HG03108 (cell line): ENCODE results near the gene UBE2D1.
"Not testable (repeated sequence)": the region's sequence is repeated elsewhere in the genome, so short reads cannot be mapped to it uniquely, and the experiment has no call there.

Experiments
- ATAC-seq: cut with Tn5 transposase; IDR thresholded peaks from one replicate; pipeline ENCODE4 v1.9.1; 2021; ENCODE audit warnings: moderate library complexity; ENCODE audit not compliant: unreplicated experiment

The UBE2D1 gene

GRCh38 chr10:58373442-58373827 is 38.6 kb downstream of the UBE2D1 start:
- no peak for ATAC-seq

GRCh38 chr10:58382489-58382995 is 47.7 kb downstream of the UBE2D1 start:
- ATAC-seq, result no peak

- peak; percentile 47 for ATAC-seq
Observed at GRCh38 chr10:58384095-58384494, 49.3 kb downstream of the UBE2D1 start.

- no peak for ATAC-seq
Observed at GRCh38 chr10:58384544-58384998, 49.8 kb downstream of the UBE2D1 start.

- ATAC-seq, result peak; percentile 88
Observed at GRCh38 chr10:58384999-58385783, 50.4 kb downstream of the UBE2D1 start, which contains the start of gene TFAM. Gene TFAM (plus strand): TSS chr10:58385410. CDS start chr10:58385548, 138 bp downstream.

- peak; percentile 5 for ATAC-seq
Observed at GRCh38 chr10:58385784-58386112, 50.9 kb downstream of the UBE2D1 start.

- no peak for ATAC-seq
Observed at GRCh38 chr10:58389024-58389423, 54.2 kb downstream of the UBE2D1 start.

- ATAC-seq, result no peak
Observed at GRCh38 chr10:58393317-58393716, 58.5 kb downstream of the UBE2D1 start.

GRCh38 chr10:58394471-58394870 is 59.7 kb downstream of the UBE2D1 start:
- no peak for ATAC-seq

GRCh38 chr10:58396057-58396456 is 61.3 kb downstream of the UBE2D1 start:
- no peak for ATAC-seq

GRCh38 chr10:58397830-58398229 is 63.0 kb downstream of the UBE2D1 start:
- ATAC-seq, result no peak

- ATAC-seq, result no peak
Observed at GRCh38 chr10:58399410-58399809, 64.6 kb downstream of the UBE2D1 start.

- no peak for ATAC-seq
Observed at GRCh38 chr10:58400609-58401008, 65.8 kb downstream of the UBE2D1 start.

- no peak for ATAC-seq
Observed at GRCh38 chr10:58404001-58404400, 69.2 kb downstream of the UBE2D1 start.

- no peak for ATAC-seq
Observed at GRCh38 chr10:58409956-58410610, 75.3 kb downstream of the UBE2D1 start.

- ATAC-seq, result no peak
Observed at GRCh38 chr10:58412502-58412961, 77.7 kb downstream of the UBE2D1 start.

- no peak for ATAC-seq
Observed at GRCh38 chr10:58414270-58415041, 79.7 kb downstream of the UBE2D1 start.

- ATAC-seq, result no peak
Observed at GRCh38 chr10:58415757-58416156, 81.0 kb downstream of the UBE2D1 start.

GRCh38 chr10:58417902-58418301 is 83.1 kb downstream of the UBE2D1 start:
- not testable (repeated sequence) for ATAC-seq
